HUES6 (cell line): ENCODE results near the gene TNNI2.
"Not testable (repeated sequence)": the region's sequence is repeated elsewhere in the genome, so short reads cannot be mapped to it uniquely, and the experiment has no call there.

Source experiments
- H3K27ac ChIP-seq: 2 replicates; pipeline ENCODE4 v1.7.0; 2013; ENCODE audit warnings: low read depth, mild to moderate bottlenecking, low read length, inconsistent platforms
- H3K27me3 ChIP-seq: 2 replicates; pipeline ENCODE4 v1.6.1; 2013; ENCODE audit warnings: low read length; ENCODE audit not compliant: control insufficient read depth, insufficient read depth
- H3K36me3 ChIP-seq: 2 replicates; pipeline ENCODE4 v1.6.1; 2013; ENCODE audit warnings: low read length; ENCODE audit not compliant: control insufficient read depth, insufficient read depth
- H3K4me1 ChIP-seq: 2 replicates; pipeline ENCODE4 v1.6.1; 2013; ENCODE audit warnings: low read length; ENCODE audit not compliant: control insufficient read depth, insufficient read depth
- H3K4me3 ChIP-seq: 2 replicates; pipeline ENCODE4 v1.5.1; 2013; ENCODE audit warnings: low read depth, low read length
- H3K9ac ChIP-seq: one replicate; pipeline ENCODE4 v1.6.1; 2013; ENCODE audit warnings: mild to moderate bottlenecking, low read length
- H3K9me3 ChIP-seq: 2 replicates; pipeline ENCODE4 v1.6.1; 2013; ENCODE audit warnings: low read depth, low read length; ENCODE audit not compliant: control insufficient read depth, insufficient read depth

Gene TNNI2

GRCh38 chr11:1838426-1839144, at the start of gene TNNI2:
Gene TNNI2 (plus strand): TSS chr11:1838981. CDS start chr11:1839697, 716 bp downstream.
- no peaks in the 10 kb centered on the region for H3K36me3 ChIP-seq
- no peak within 1 kb of the TSS for H3K9ac ChIP-seq
- H3K27ac ChIP-seq: no peak within 1 kb of the TSS
- no peaks in the 10 kb centered on the region for H3K4me1 ChIP-seq
- H3K9me3 ChIP-seq: no peaks in the 10 kb centered on the region
- H3K27me3 ChIP-seq: peaks cover 2% of the 10 kb centered on the region; the same call in 1 of the 2 replicates
- H3K4me3 ChIP-seq: no peak within 1 kb of the TSS

- Histone ChIP-seq H3K4me1 (no peaks in the 10 kb centered on the region), H3K9ac (no peak overlapping the region), H3K27me3 (peaks cover 18% of the 10 kb centered on the region), H3K4me3 (no peak overlapping the region), H3K27ac (no peak overlapping the region), H3K36me3 (no peaks in the 10 kb centered on the region), H3K9me3 (no peaks in the 10 kb centered on the region)
Observed at GRCh38 chr11:1791912-1792311, 46.9 kb upstream of the TNNI2 start.

GRCh38 chr11:1792461-1792860, 46.3 kb upstream of the TNNI2 start:
- Histone ChIP-seq H3K36me3 (no peaks in the 10 kb centered on the region), H3K4me3 (no peak overlapping the region), H3K27ac (no peak overlapping the region), H3K4me1 (no peaks in the 10 kb centered on the region), H3K27me3 (peaks cover 18% of the 10 kb centered on the region), H3K9ac (no peak overlapping the region), H3K9me3 (no peaks in the 10 kb centered on the region)

- H3K9ac ChIP-seq: no peak overlapping the region
- no peaks in the 10 kb centered on the region for H3K9me3 ChIP-seq
- no peaks in the 10 kb centered on the region for H3K4me1 ChIP-seq
- peaks cover 18% of the 10 kb centered on the region for H3K27me3 ChIP-seq
- no peaks in the 10 kb centered on the region for H3K36me3 ChIP-seq
- no peak overlapping the region for H3K27ac ChIP-seq
- H3K4me3 ChIP-seq: no peak overlapping the region
Observed at GRCh38 chr11:1793081-1793480, 45.7 kb upstream of the TNNI2 start.

GRCh38 chr11:1796413-1797011, 42.3 kb upstream of the TNNI2 start:
- Histone ChIP-seq H3K9me3 (no peaks in the 10 kb centered on the region), H3K36me3 (no peaks in the 10 kb centered on the region), H3K9ac (no peak overlapping the region), H3K4me1 (no peaks in the 10 kb centered on the region), H3K27me3 (peaks cover 14% of the 10 kb centered on the region; the same call in 1 of the 2 replicates), H3K27ac (no peak overlapping the region), H3K4me3 (no peak overlapping the region)

GRCh38 chr11:1797391-1798125, 41.2 kb upstream of the TNNI2 start:
- no peaks in the 10 kb centered on the region for H3K36me3 ChIP-seq
- H3K4me1 ChIP-seq: no peaks in the 10 kb centered on the region
- H3K9ac ChIP-seq: no peak overlapping the region
- peaks cover 14% of the 10 kb centered on the region; the same call in 1 of the 2 replicates for H3K27me3 ChIP-seq
- H3K9me3 ChIP-seq: no peaks in the 10 kb centered on the region
- no peak overlapping the region for H3K4me3 ChIP-seq
- no peak overlapping the region for H3K27ac ChIP-seq

GRCh38 chr11:1803246-1803645, 35.5 kb upstream of the TNNI2 start:
- Histone ChIP-seq H3K27ac (no peak overlapping the region), H3K9ac (no peak overlapping the region), H3K4me1 (0 out of 2 replicates have a peak, but pooled peaks cover 2% of the 10 kb centered on the region), H3K9me3 (no peaks in the 10 kb centered on the region), H3K36me3 (no peaks in the 10 kb centered on the region), H3K27me3 (no peaks in the 10 kb centered on the region), H3K4me3 (no peak overlapping the region)

GRCh38 chr11:1803835-1804519, 34.8 kb upstream of the TNNI2 start:
- not testable (repeated sequence) for H3K9ac ChIP-seq

GRCh38 chr11:1805525-1805924, 33.3 kb upstream of the TNNI2 start:
- Histone ChIP-seq H3K27ac (no peak overlapping the region), H3K27me3 (no peaks in the 10 kb centered on the region), H3K36me3 (no peaks in the 10 kb centered on the region), H3K9me3 (no peaks in the 10 kb centered on the region), H3K4me1 (0 out of 2 replicates have a peak, but pooled peaks cover 2% of the 10 kb centered on the region), H3K4me3 (no peak overlapping the region), H3K9ac (no peak overlapping the region)

More at GRCh38 chr11:1803835-1804519, 34.8 kb upstream of the TNNI2 start:
- H3K4me1 ChIP-seq, H3K27ac ChIP-seq, H3K9me3 ChIP-seq, H3K36me3 ChIP-seq, H3K4me3 ChIP-seq, H3K27me3 ChIP-seq: not testable (repeated sequence)

- H3K4me1 ChIP-seq: 0 out of 2 replicates have a peak, but pooled peaks cover 2% of the 10 kb centered on the region
- H3K9me3 ChIP-seq: peaks cover 5% of the 10 kb centered on the region; the same call in 1 of the 2 replicates
- no peaks in the 10 kb centered on the region for H3K27me3 ChIP-seq
- no peaks in the 10 kb centered on the region for H3K36me3 ChIP-seq
- H3K4me3 ChIP-seq: no peak overlapping the region
- H3K27ac ChIP-seq: no peak overlapping the region
- no peak overlapping the region for H3K9ac ChIP-seq
Observed at GRCh38 chr11:1807264-1807995, 31.4 kb upstream of the TNNI2 start.
